GM12801 (cell line): ENCODE data around the gene OPA3.

Experiments
- CTCF ChIP-seq: IDR thresholded peaks from one replicate; pipeline ENCODE4 v1.5.1; 2011; ENCODE audit warnings: control low read depth; ENCODE audit not compliant: insufficient read length; ENCODE audit errors: extremely low read depth

Gene OPA3

GRCh38 chr19:45584332-45585157, at the start of gene OPA3:
Gene OPA3 (minus strand): TSS chr19:45584802. CDS start chr19:45584764, 38 bp downstream.
- no peak for TF ChIP-seq CTCF

GRCh38 chr19:45632468-45633196, 48.0 kb upstream of the OPA3 start:
- no peak for TF ChIP-seq CTCF

- no peak for TF ChIP-seq CTCF
Observed at GRCh38 chr19:45630463-45630862, 45.9 kb upstream of the OPA3 start.

GRCh38 chr19:45629704-45630103, 45.1 kb upstream of the OPA3 start:
- no peak for TF ChIP-seq CTCF

- TF ChIP-seq CTCF = no peak
Observed at GRCh38 chr19:45623984-45624383, 39.4 kb upstream of the OPA3 start.

GRCh38 chr19:45621976-45622503, 37.4 kb upstream of the OPA3 start:
- TF ChIP-seq CTCF = no peak

- no peak for TF ChIP-seq CTCF
Observed at GRCh38 chr19:45621389-45621788, 36.8 kb upstream of the OPA3 start.
